ENCODE results near the gene AUTS2.

- TF ChIP-seq CTCF (IDR thresholded peaks at IDR 0.05), result no peak
- TF ChIP-seq POLR2A (IDR thresholded peaks at IDR 0.05), result no peak
These were observed 818.2 kb downstream of the AUTS2 start for GRCh38 chr7:70416347-70416985.

Measured in breast epithelium (tissue), 3 donors.